ENCODE data around the gene EXOC6.
A peak's percentile ranks its signal among the peaks of the same experiment; 100 is the strongest.
"Not testable (repeated sequence)": the region's sequence is repeated elsewhere in the genome, so short reads cannot be mapped to it uniquely, and the experiment has no call there.

EXOC6 gene

DNA sequence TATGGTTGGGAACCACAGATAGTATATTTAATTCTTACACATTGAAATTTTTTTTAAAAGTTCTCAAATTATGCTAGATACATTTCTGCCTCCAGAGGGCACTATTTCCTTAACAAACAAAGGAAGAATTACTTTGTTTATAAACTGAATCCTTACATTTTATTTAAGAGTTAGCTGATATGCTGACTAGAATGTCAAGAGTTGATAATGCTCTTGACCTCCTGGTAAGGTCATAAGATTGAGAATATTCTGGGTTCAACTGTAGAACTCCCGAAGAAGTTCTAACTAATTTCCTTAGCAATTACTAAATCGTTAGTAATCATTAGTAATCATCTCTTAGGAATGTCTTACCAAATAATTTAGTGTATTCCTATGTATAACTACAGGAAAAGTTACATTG is 117.0 kb downstream of the EXOC6 start:
- Histone ChIP-seq H3K4me3 (ENCODE audit: low read depth, low read length) (no peak overlapping the region), H3K36me3 (no peaks in the 10 kb centered on the region), H3K4me1 (no peaks in the 10 kb centered on the region), H3K9me3 (no peaks in the 10 kb centered on the region), H3K27me3 (no peaks in the 10 kb centered on the region)
- DNase-seq = no peak
- TF ChIP-seq, protein P1, sequence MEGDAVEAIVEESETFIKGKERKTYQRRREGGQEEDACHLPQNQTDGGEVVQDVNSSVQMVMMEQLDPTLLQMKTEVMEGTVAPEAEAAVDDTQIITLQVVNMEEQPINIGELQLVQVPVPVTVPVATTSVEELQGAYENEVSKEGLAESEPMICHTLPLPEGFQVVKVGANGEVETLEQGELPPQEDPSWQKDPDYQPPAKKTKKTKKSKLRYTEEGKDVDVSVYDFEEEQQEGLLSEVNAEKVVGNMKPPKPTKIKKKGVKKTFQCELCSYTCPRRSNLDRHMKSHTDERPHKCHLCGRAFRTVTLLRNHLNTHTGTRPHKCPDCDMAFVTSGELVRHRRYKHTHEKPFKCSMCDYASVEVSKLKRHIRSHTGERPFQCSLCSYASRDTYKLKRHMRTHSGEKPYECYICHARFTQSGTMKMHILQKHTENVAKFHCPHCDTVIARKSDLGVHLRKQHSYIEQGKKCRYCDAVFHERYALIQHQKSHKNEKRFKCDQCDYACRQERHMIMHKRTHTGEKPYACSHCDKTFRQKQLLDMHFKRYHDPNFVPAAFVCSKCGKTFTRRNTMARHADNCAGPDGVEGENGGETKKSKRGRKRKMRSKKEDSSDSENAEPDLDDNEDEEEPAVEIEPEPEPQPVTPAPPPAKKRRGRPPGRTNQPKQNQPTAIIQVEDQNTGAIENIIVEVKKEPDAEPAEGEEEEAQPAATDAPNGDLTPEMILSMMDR (IDR thresholded peaks at IDR 0.05; ENCODE audit: low read depth, low read length) = peak; percentile 44

DNA sequence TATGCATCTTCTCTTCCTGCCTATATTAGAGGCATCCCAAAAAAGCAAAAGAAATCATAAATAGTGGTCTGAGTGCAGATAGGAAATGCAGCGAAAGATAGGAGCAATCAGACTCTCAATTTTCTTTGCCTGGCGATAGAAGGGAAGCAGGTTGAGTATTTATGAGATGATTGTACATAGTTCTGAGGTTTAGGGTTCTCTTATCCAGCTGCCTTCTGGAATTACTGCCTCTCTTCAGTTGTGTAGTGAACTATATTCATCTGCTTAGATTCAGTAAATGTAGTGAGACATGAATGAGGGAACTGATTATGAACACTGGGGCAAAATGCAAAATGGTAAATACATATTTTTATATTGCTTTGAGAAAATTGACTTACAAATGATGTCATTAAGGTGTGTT is 119.3 kb downstream of the EXOC6 start:
- no peak for DNase-seq
- Histone ChIP-seq H3K4me3 (ENCODE audit: low read depth, low read length) (no peak overlapping the region), H3K36me3 (no peaks in the 10 kb centered on the region), H3K27me3 (no peaks in the 10 kb centered on the region), H3K9me3 (no peaks in the 10 kb centered on the region), H3K4me1 (no peaks in the 10 kb centered on the region)
- TF ChIP-seq, protein P1 (IDR thresholded peaks at IDR 0.05; ENCODE audit: low read depth, low read length) = no peak

DNA sequence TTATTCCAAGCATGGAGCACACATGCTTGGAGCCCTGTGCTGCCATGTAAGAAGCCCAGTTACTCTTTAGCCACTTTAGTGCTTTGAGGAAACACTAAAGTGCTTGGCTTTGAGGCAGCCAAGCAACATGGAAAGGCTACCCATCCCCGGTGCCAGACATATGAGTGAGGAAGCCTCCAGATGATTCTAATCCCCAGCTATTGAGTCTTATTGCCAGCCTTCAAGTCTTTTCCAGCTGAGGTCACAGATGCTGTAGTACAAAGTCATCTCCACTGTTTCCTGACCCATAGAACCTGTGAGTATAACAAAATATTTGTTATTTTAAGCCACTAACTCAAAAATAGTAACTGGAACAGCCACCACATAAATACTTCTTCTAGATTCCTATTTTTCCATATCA is 120.8 kb downstream of the EXOC6 start:
- H3K36me3 ChIP-seq = no peaks in the 10 kb centered on the region
- H3K4me3 ChIP-seq (ENCODE audit: low read depth, low read length) = no peak overlapping the region
- no peaks in the 10 kb centered on the region for H3K27me3 ChIP-seq
- TF ChIP-seq, protein P1 (IDR thresholded peaks at IDR 0.05; ENCODE audit: low read depth, low read length) = no peak
- H3K4me1 ChIP-seq = no peaks in the 10 kb centered on the region
- DNase-seq = no peak
- no peaks in the 10 kb centered on the region for H3K9me3 ChIP-seq

DNA sequence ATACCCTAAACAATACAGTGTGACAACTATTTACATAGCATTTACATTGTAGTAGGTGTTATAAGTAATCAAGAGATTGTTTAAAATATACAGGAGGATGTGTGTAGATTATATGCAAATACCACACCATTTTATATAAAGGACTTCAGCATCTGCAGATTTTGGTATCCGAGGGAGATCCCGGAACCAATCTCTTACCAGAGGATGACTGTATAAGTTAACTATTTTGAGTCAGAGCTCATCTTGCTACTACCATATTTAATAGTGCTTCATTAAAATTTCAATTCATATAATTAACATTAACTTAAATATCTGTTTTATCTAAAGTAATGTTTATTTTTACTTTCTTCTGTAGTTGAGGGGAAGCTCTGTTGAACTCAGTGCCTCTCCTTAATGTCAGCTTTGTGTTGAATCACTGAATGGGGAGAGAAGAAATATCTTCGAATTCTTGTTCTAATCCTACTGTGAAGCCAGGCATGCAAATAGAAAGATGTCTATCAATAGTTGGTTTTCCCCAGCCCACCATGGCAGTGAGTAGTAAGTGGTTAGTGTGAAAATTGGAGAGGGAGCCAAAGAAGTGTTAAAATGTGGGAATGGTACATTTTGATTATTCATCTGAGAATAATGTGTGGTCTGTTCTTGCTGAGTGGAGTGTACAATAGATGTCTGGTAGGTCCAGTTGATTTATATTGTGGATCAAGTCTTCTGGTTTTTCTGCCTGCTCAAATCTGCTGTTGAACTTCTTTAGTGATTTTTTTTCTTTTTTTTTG is 122.2 kb downstream of the EXOC6 start:
- Histone ChIP-seq H3K9me3 (no peaks in the 10 kb centered on the region), H3K4me1 (no peaks in the 10 kb centered on the region), H3K36me3 (no peaks in the 10 kb centered on the region), H3K27me3 (no peaks in the 10 kb centered on the region), H3K4me3 (ENCODE audit: low read depth, low read length) (no peak overlapping the region)
- DNase-seq = no peak
- TF ChIP-seq, protein P1 (IDR thresholded peaks at IDR 0.05; ENCODE audit: low read depth, low read length) = no peak

DNA sequence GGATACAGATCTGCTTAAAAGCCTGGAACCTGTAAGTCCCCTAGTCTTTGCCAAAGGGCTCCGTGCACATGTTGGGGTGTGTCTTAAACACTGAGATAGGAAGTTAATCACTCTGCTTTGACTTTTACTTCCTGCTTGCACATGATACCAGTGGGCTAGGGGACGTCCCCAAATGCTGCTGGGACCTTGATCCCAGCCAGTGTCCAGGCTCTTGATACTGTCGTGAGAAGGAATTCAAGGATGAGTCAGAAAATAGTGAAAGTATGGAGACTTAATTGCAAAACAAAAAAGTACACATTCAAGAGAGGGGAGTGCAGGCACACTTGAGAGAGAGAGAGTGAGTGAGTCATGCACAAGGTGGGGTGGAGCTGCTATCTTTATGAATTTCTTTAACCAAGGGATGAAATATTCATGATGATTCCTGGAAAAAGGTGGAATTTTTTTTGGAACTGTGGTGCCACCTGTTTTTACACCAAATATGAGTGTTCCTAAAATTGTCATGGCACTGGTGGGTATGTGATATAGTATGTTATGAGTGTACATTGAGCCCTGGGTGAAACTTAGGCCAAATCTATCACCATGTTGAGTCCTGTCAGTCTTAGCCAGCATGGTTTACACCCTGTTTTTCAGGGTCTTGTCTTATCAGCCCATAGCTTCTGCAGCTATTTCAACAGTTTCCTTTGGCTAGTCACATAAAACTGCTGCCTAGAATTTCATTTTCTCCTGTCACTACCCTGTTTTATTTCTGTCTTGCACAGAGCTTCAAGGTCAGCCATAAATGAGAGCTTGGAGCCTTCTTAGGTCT is 123.9 kb downstream of the EXOC6 start:
- H3K36me3 ChIP-seq = no peaks in the 10 kb centered on the region
- TF ChIP-seq, protein P1 (IDR thresholded peaks at IDR 0.05; ENCODE audit: low read depth, low read length) = no peak
- H3K27me3 ChIP-seq = no peaks in the 10 kb centered on the region
- no peak for DNase-seq
- H3K4me3 ChIP-seq (ENCODE audit: low read depth, low read length) = no peak overlapping the region
- H3K4me1 ChIP-seq = no peaks in the 10 kb centered on the region
- H3K9me3 ChIP-seq = no peaks in the 10 kb centered on the region

DNA sequence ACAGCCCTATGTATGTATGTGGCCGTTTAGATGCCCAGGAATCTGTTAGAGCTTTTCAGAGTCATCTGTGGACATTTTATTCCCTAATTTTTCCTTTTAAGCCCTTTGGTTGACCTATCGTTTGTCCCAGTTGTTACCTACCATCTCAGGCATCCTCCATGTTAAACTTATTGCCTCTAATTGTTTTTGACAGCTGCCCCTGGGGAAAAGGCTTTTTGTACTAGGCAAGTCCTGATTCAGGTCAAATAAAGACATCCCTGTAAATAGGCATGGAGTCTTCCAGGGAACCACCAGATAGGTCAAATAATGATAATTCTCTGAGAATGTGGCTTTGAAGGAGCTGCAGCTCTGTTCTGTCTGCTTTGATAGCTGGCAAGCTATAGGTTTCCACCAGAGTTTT is 124.6 kb downstream of the EXOC6 start:
- TF ChIP-seq, protein P1 (IDR thresholded peaks at IDR 0.05; ENCODE audit: low read depth, low read length) = no peak
- H3K27me3 ChIP-seq = no peaks in the 10 kb centered on the region

DNA sequence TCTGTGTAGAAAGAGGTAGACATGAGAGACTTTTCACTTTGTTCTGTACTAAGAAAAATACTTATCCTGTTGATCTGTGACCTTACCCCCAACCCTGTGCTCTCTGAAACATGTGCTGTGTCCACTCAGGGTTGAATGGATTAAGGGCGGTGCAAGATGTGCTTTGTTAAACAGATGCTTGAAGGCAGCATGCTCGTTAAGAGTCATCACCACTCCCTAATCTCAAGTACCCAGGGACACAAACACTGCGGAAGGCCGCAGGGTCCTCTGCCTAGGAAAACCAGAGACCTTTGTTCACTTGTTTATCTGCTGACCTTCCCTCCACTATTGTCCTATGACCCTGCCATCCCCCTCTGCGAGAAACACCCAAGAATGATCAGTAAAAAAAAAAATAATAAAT is 128.0 kb downstream of the EXOC6 start:
- H3K4me3 ChIP-seq (ENCODE audit: low read depth, low read length); H3K9me3 ChIP-seq; H3K36me3 ChIP-seq; H3K27me3 ChIP-seq; H3K4me1 ChIP-seq; DNase-seq: not testable (repeated sequence)

More for the DNA sequence above, 124.6 kb downstream of the EXOC6 start:
- Histone ChIP-seq H3K4me1 (no peaks in the 10 kb centered on the region), H3K4me3 (ENCODE audit: low read depth, low read length) (no peak overlapping the region), H3K9me3 (no peaks in the 10 kb centered on the region), H3K36me3 (no peaks in the 10 kb centered on the region)
- DNase-seq = no peak
